GM19468 (cell line): ENCODE measurements around the gene C2CD3.
A peak's percentile ranks its signal among the peaks of the same experiment; 100 is the strongest.
"Not testable (repeated sequence)": the region's sequence is repeated elsewhere in the genome, so short reads cannot be mapped to it uniquely, and the experiment has no call there.

Source experiments
- ATAC-seq: cut with Tn5 transposase; IDR thresholded peaks from one replicate; pipeline ENCODE4 v1.9.1; 2021; ENCODE audit warnings: mild to moderate bottlenecking, moderate library complexity, moderate number of reproducible peaks; ENCODE audit not compliant: unreplicated experiment; ENCODE audit errors: extremely low read depth

C2CD3 gene

GRCh38 chr11:73990730-73991129 is 180.1 kb downstream of the C2CD3 start:
- no peak for ATAC-seq

- no peak for ATAC-seq
These were observed 181.6 kb downstream of the C2CD3 start for GRCh38 chr11:73989156-73989555.

- ATAC-seq = no peak
These were observed 182.6 kb downstream of the C2CD3 start for GRCh38 chr11:73988227-73988626.

- ATAC-seq = not testable (repeated sequence)
These were observed 185.1 kb downstream of the C2CD3 start for GRCh38 chr11:73985661-73986060.

DNA sequence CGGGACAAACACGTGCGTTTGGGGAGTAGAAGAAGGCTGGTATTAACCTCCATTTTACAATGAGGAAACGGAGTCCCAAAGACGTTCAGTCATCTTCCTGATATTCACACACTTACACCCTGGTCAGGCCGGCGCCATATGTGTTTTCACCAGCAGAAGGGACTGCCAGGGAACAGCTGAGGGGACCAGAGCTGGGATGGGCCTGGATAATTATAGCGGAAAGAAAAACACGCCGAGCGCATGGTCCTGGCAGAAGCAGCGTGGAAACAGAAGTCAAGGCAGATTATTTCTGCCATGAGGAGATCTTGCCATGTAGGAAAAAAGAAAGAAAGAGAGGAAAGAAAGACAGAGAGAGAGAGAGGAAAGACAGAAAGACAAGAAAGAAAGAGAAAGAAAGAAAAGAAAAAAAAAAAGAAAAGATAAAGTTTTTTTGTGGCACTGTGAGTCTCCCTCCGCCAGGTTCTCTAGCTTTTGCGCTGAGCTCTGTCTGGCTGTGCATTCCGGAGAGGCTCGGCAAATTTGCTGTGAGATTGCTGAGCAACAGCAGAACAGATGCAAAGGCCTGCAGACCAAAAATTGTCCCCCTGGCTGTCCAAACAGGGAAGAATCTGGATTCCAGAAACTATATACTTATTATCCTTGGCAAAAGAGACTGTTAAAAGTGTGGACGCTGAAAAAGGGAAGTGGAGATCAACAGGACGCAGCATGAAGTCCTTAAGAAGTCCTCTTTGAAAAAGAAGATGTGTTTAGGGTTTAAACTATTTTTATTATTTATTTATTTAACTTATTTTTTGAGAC is 186.9 kb downstream of the C2CD3 start:
- no peak for ATAC-seq

GRCh38 chr11:73982990-73983740 is 187.6 kb downstream of the C2CD3 start:
- peak; percentile 41 for ATAC-seq

DNA sequence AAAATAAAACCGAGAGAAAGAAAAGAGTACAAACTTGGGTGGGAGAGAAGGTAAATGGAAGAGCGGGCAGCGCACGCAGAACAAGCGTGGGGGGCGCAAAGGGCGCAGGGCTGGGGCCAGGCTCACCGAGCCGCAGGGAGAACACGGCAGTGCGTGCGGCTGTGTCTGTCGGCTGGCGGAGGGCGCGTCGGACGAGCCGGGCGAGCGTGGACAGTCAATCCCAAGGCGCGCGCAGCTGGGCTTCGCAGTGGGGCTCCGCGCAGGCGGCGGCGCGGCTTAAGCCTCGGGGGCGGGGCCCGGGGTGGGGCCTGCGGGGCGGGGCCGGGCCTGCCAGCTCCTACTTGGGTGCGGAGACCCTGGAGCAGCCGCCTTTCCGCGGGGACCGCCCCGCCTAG is 188.2 kb downstream of the C2CD3 start, which contains the start of gene UCP2:
TSS of gene UCP2 (minus strand) at position 249 of the 395 bp plus-strand sequence. CDS start 4,465 bp downstream, outside the sequence.
- peak; percentile 27 for ATAC-seq

DNA sequence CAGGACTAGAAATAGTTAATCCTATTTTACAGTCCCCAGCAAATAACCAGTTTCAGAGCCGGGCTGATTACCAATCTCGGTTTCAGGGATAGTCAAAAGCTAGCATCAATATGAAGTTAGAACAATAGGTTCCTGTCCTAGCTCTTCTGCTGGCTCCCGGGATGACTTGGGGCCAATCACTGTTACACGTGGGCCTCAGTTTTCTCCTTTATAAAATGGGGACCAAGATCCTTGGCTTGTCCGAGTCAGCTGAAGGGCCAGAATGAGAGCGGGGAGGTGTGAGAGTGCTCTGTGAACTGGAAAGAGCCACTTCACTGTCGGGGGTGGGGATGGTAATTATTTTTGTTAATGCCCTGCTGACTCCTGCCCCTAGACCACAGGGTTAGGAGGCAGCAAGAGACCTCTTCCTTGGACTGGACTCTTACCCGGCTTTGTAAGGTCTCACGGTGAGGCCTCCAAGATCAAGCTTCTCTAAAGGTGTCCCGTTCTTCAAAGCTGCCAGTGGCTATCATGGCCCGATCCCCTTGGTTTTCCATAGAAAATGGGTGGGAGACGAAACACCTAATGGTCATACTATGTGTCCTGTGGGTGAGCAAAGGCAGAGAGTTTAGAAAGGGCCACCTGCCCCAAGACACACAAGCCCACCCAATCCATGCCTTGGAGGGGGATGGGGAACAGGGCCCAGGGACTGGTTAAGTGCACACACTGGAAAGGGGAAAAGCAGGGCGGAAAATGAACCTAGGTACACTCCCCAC is 189.6 kb downstream of the C2CD3 start:
- ATAC-seq = no peak

DNA sequence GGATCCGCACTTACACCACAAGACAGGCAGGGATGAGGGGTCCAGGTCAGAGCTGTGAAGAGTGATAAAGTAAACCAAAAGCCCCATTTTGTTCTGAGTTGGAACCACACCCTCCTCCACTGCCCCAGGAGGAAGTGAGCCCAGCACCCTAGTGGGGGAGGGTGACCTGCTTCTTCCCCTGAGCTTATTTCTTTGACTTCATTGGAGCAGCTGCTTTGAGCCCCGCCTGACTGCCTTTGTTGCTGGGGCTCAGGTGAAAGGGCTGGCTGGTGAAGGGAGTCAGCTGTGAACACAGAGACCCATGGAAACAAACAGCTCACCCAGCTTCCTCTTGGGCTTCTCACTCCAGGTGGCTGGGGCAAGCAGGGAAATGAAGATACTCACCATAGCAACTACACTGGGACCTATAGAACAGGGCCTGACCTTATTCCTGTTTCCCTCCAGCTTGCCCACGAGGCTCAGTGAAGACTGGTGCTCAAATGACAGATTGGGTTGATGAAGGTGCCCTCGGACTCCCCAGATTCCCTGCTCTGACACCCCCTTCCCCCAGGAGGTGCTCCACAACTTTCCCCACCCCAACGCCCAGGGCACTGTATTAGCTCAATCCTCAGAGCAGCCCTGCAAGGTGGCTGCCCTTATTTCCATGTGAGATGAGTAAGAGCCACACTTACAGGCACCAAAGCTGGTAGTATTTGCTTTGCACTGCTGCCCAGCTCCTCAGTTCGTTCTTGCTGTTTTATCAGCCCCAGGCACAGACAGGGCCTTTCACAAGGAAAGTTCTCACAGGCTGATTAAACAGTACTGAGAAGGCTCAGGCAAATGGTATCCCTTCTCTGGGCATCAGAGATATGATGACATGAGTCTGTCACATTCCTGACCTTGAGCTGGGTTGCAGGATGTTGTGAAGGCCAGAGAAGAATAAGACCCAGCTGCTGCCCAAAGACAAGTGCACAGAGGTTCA is 190.5 kb downstream of the C2CD3 start:
- peak; percentile 22 for ATAC-seq

- no peak for ATAC-seq
These were observed 192.2 kb downstream of the C2CD3 start for GRCh38 chr11:73978576-73979086.

DNA sequence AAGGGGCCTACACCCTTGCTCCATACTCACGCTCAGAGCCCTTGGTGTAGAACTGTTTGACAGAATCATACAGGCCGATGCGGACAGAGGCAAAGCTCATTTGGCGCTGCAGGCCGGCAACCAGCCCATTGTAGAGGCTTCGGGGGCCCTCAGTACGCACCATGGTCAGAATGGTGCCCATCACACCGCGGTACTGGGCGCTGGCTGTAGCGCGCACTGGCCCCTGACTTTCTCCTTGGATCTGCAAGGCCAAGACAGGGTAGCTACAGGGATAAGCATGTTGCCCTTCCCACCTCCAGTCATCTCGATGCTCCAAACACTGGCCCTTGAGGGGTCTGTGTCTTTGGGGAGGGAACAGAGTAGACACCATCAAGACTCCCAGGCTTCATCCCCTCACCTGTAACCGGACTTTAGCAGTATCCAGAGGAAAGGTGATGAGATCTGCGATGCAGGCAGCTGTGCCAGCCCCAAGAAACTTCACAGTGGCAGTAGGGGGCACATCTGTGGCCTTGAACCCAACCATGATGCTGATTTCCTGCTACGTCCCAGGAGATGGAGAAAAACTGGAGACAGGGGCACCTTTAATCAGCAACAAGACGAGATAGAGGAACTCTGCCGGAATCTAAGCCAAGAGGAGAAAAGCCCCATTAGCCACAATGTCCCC is 192.8 kb downstream of the C2CD3 start:
- ATAC-seq = no peak

- ATAC-seq = no peak
These were observed 194.2 kb downstream of the C2CD3 start for GRCh38 chr11:73976451-73977151.

- no peak for ATAC-seq
These were observed 195.4 kb downstream of the C2CD3 start for GRCh38 chr11:73975479-73975757.

- no peak for ATAC-seq
These were observed 196.0 kb downstream of the C2CD3 start for GRCh38 chr11:73974604-73975478.

GRCh38 chr11:73972620-73973449 is 198.0 kb downstream of the C2CD3 start:
- ATAC-seq = no peak

- no peak for ATAC-seq
These were observed 198.6 kb downstream of the C2CD3 start for GRCh38 chr11:73972187-73972586.
